DMS 273 (cell line): ENCODE results near the gene GPATCH2L.

ENCODE experiments used
- DNase-seq: peaks from one replicate; lab custom pipeline; 2025; ENCODE audit not compliant: unreplicated experiment; lab: John Stamatoyannopoulos, UW

Gene GPATCH2L

GRCh38 chr14:76135722-76136121 is 16.0 kb upstream of the GPATCH2L start:
- no peak for DNase-seq

GRCh38 chr14:76136476-76137110 is 15.1 kb upstream of the GPATCH2L start:
- no peak for DNase-seq

- DNase-seq = no peak
Measured at GRCh38 chr14:76138119-76138757, 13.5 kb upstream of the GPATCH2L start.

GRCh38 chr14:76138758-76139723 is 12.7 kb upstream of the GPATCH2L start:
- peak; percentile 59 for DNase-seq

GRCh38 chr14:76143642-76144041 is 8.1 kb upstream of the GPATCH2L start:
- no peak for DNase-seq

- no peak for DNase-seq
Measured at GRCh38 chr14:76146976-76147375, 4.7 kb upstream of the GPATCH2L start.

- DNase-seq = no peak
Measured at GRCh38 chr14:76149196-76149595, 2.5 kb upstream of the GPATCH2L start.

GRCh38 chr14:76152333-76152681 is 585 bp downstream of the GPATCH2L start:
- peak; percentile 77 for DNase-seq

- DNase-seq = no peak
Measured at GRCh38 chr14:76153919-76154318, 2.2 kb downstream of the GPATCH2L start.

- DNase-seq = no peak
Measured at GRCh38 chr14:76154539-76155126, 2.9 kb downstream of the GPATCH2L start.

GRCh38 chr14:76163668-76164363 is 12.1 kb downstream of the GPATCH2L start:
- no peak for DNase-seq

GRCh38 chr14:76168531-76168930 is 16.8 kb downstream of the GPATCH2L start:
- no peak for DNase-seq

GRCh38 chr14:76169776-76170175 is 18.1 kb downstream of the GPATCH2L start:
- peak; percentile 8 for DNase-seq

- DNase-seq = no peak
Measured at GRCh38 chr14:76174982-76175381, 23.3 kb downstream of the GPATCH2L start.

GRCh38 chr14:76175942-76176341 is 24.2 kb downstream of the GPATCH2L start:
- no peak for DNase-seq

GRCh38 chr14:76181546-76181945 is 29.8 kb downstream of the GPATCH2L start:
- DNase-seq = peak; percentile 25

GRCh38 chr14:76186308-76187027 is 34.7 kb downstream of the GPATCH2L start:
- DNase-seq = no peak

- DNase-seq = no peak
Measured at GRCh38 chr14:76191297-76191696, 39.6 kb downstream of the GPATCH2L start.

- DNase-seq = no peak
Measured at GRCh38 chr14:76193696-76194095, 42.0 kb downstream of the GPATCH2L start.

GRCh38 chr14:76194327-76194726 is 42.6 kb downstream of the GPATCH2L start:
- no peak for DNase-seq
